HCT116 (cell line): Measurements from ENCODE around the gene CABYR. TPM values are rescaled to one million over a fixed set of nuclear protein-coding genes. Genes with fewer than 3 reads are reported as not detected.

Experiments
- ATAC-seq: fragments of 200-7000 bp; cut with Tn5 transposase; 2 replicates; pipeline ENCODE4 v1.9.1; 2020; ENCODE audit warnings: mild to moderate bottlenecking, moderate library complexity
- BruUV-seq: library from RNA; stranded (reverse); fragments of 400-500 nt; replicated peaks from 2 replicates; lab custom pipeline; 2021; lab: Mats Ljungman, UMichigan
- CTCF ChIA-PET: fragments of 300-600 bp; sonication (Branson Sonifier 250); formaldehyde crosslinking; loops from one replicate; lab custom pipeline; 2021; ENCODE audit warnings: antibody characterized with exemption; lab: Charles Lee
- POLR2A ChIA-PET: fragments of 300-600, 350-600 bp; sonication (Branson Sonifier 250); formaldehyde crosslinking; loops from one replicate; lab custom pipeline; 2021; ENCODE audit warnings: antibody characterized with exemption; lab: Charles Lee
- RAD21 ChIA-PET, 2 experiments: fragments of 300-600 bp; sonication (Branson Sonifier 250); formaldehyde crosslinking; loops; one replicate each; lab custom pipeline; 2023; ENCODE audit warnings: low total read pairs in 2 of 2; ENCODE audit not compliant: uncharacterized antibody in 2 of 2, unreplicated experiment in 2 of 2, low non-redundant PET in 1 of 2; lab: Charles Lee
- DNase-seq: peaks from one replicate; pipeline ENCODE4 v3.0.0-alpha.2; 2010; ENCODE audit warnings: low read depth, low spot score
- H2AFZ ChIP-seq: fragments of 200-600 bp; shearing (Covaris generic), sonication (generic); 2 replicates; pipeline ENCODE4 v1.6.1; 2017; ENCODE audit warnings: low read depth, mixed run types, mixed read lengths, antibody characterized with exemption, low read length; ENCODE audit not compliant: poor library complexity, severe bottlenecking
- H3K27ac ChIP-seq: 2 replicates; pipeline ENCODE4 v1.5.1; 2012; ENCODE audit warnings: low read depth, low read length
- H3K27me3 ChIP-seq: fragments of 200-600 bp; sonication (generic); 2 replicates; pipeline ENCODE4 v1.6.1; 2016; ENCODE audit warnings: mixed run types, low read length, mixed read lengths; ENCODE audit not compliant: insufficient read depth
- H3K36me3 ChIP-seq, 2 experiments: fragments of 200-500 bp in 1 of 2; fragments of 200-600 bp in 1 of 2; sonication (Bioruptor generic) in 1 of 2; sonication (generic) in 1 of 2; 2 replicates each; pipeline versions ENCODE4 v1.5.1 to v1.6.1; 2014 to 2016; ENCODE audit warnings: low read length in 2 of 2, inconsistent platforms in 1 of 2, mixed read lengths in 1 of 2, mixed run types in 1 of 2; ENCODE audit not compliant: insufficient read depth in 2 of 2, control insufficient read depth in 1 of 2
- H3K4me1 ChIP-seq, 2 experiments: fragments of 200-600 bp in 1 of 2; sonication (generic) in 1 of 2; 2 replicates each; pipeline versions ENCODE4 v1.5.1 to v1.6.1; 2012 to 2017; ENCODE audit warnings: low read length in 2 of 2, inconsistent platforms in 1 of 2, mild to moderate bottlenecking in 1 of 2, mixed read lengths in 1 of 2, mixed run types in 1 of 2, moderate library complexity in 1 of 2; ENCODE audit not compliant: insufficient read depth in 2 of 2, control insufficient read depth in 1 of 2
- H3K4me2 ChIP-seq: fragments of 200-600 bp; sonication (generic); 2 replicates; pipeline ENCODE4 v1.6.1; 2017; ENCODE audit warnings: mixed run types, low read length, mixed read lengths
- H3K4me3 ChIP-seq, 2 experiments: fragments of 200-600 bp in 1 of 2; sonication (generic) in 1 of 2; replicated peaks in 1 of 2; 2 replicates each; pipeline ENCODE4 v1.5.1; 2011 to 2016; ENCODE audit warnings: low read length in 2 of 2, control low read depth in 1 of 2, low read depth in 1 of 2, mild to moderate bottlenecking in 1 of 2, mixed read lengths in 1 of 2, mixed run types in 1 of 2
- H3K79me2 ChIP-seq: fragments of 200-600 bp; sonication (generic); 2 replicates; pipeline ENCODE4 v1.6.1; 2017; ENCODE audit warnings: mild to moderate bottlenecking, mixed run types, low read length, moderate library complexity, mixed read lengths; ENCODE audit not compliant: insufficient read depth
- H3K9ac ChIP-seq: fragments of 200-600 bp; sonication (generic); 2 replicates; pipeline ENCODE4 v1.6.1; 2016; ENCODE audit warnings: low read length, mixed read lengths
- H3K9me2 ChIP-seq: fragments of 200-600 bp; sonication (generic), shearing (Covaris generic); 2 replicates; pipeline ENCODE4 v1.6.1; 2017; ENCODE audit warnings: mixed run types, mild to moderate bottlenecking, moderate library complexity; ENCODE audit not compliant: insufficient read depth
- H3K9me3 ChIP-seq, 2 experiments: fragments of 200-500 bp in 1 of 2; fragments of 200-600 bp in 1 of 2; sonication (Bioruptor generic) in 1 of 2; sonication (generic) in 1 of 2; 2 replicates each; pipeline ENCODE4 v1.6.1; 2014 to 2017; ENCODE audit warnings: low read length in 2 of 2, mixed read lengths in 2 of 2, inconsistent platforms in 1 of 2, low read depth in 1 of 2, mild to moderate bottlenecking in 1 of 2, mixed run types in 1 of 2, moderate library complexity in 1 of 2; ENCODE audit not compliant: control insufficient read depth in 1 of 2, insufficient read depth in 1 of 2
- H4K20me1 ChIP-seq: fragments of 200-600 bp; sonication (generic), shearing (Covaris generic); 2 replicates; pipeline ENCODE4 v1.6.1; 2017; ENCODE audit warnings: mixed run types, mild to moderate bottlenecking, moderate library complexity; ENCODE audit not compliant: insufficient read depth
- ATF3 ChIP-seq: IDR thresholded peaks from 2 replicates; pipeline ENCODE4 v1.6.1; 2012
- CTCF ChIP-seq, 3 experiments: fragments of 200-600 bp in 1 of 3; sonication (generic) in 1 of 3; IDR thresholded peaks in 2 of 3; conservative IDR thresholded peaks in 1 of 3; 2 replicates each; pipeline ENCODE4 v1.5.1; 2012 to 2017; ENCODE audit warnings: low read depth in 2 of 3, low read length in 2 of 3, antibody characterized with exemption in 1 of 3, borderline replicate concordance in 1 of 3, control low read depth in 1 of 3, mild to moderate bottlenecking in 1 of 3, mixed read lengths in 1 of 3, mixed run types in 1 of 3, moderate library complexity in 1 of 3; ENCODE audit not compliant: insufficient read depth in 1 of 3
- EGR1 ChIP-seq: IDR thresholded peaks from 2 replicates; pipeline ENCODE4 v1.6.1; 2012; ENCODE audit warnings: low read depth
- ELF1 ChIP-seq: IDR thresholded peaks from 2 replicates; pipeline ENCODE4 v1.6.1; 2012; ENCODE audit warnings: low read depth, borderline replicate concordance
- EZH2 ChIP-seq: fragments of 200-600 bp; sonication (generic); IDR thresholded peaks from 2 replicates; pipeline ENCODE4 v1.6.1; 2017; ENCODE audit warnings: antibody characterized with exemption, mixed run types
- EZH2phosphoT487 ChIP-seq: fragments of 200-600 bp; IDR thresholded peaks from 2 replicates; pipeline ENCODE4 v1.6.1; 2018; ENCODE audit warnings: antibody characterized with exemption, borderline replicate concordance
- JUND ChIP-seq: IDR thresholded peaks from 2 replicates; pipeline ENCODE4 v1.6.1; 2012
- POLR2A ChIP-seq: IDR thresholded peaks from 2 replicates; pipeline ENCODE4 v1.7.0; 2011; ENCODE audit warnings: borderline replicate concordance; ENCODE audit not compliant: insufficient read depth, insufficient read length; ENCODE audit errors: extremely low read depth
- SP1 ChIP-seq: IDR thresholded peaks from 2 replicates; pipeline ENCODE4 v1.6.1; 2012; ENCODE audit warnings: low read depth
- ZNF274 ChIP-seq: fragments of 200-500 bp; sonication (Bioruptor generic); IDR thresholded peaks from 2 replicates; pipeline ENCODE4 v1.6.1; 2014; ENCODE audit warnings: mild to moderate bottlenecking, low read depth, low read length, inconsistent platforms
- intact Hi-C: fragments of 100-400 bp; cut with micrococcal nuclease; formaldehyde crosslinking; loops from 2 replicates; pipeline ENCODE4 v1.10.0; 2022
- total RNA-seq: library from RNA; stranded (reverse); gene quantifications from one replicate; pipeline ENCODE4 v1.2.1, GENCODE V29; 2021; ENCODE audit not compliant: unreplicated experiment
- TF ChIP-seq, protein P1 (sequence below): IDR thresholded peaks from 2 replicates; pipeline ENCODE4 v1.6.1; 2012
- TF ChIP-seq, protein P2 (sequence below): IDR thresholded peaks from 2 replicates; pipeline ENCODE4 v1.6.1; 2011; ENCODE audit warnings: mild to moderate bottlenecking, low read length, moderate library complexity; ENCODE audit not compliant: insufficient replicate concordance; ENCODE audit errors: extremely low read depth

The CABYR gene
- total RNA-seq, 1 experiment from 2014 or later, result not detected

DNA sequence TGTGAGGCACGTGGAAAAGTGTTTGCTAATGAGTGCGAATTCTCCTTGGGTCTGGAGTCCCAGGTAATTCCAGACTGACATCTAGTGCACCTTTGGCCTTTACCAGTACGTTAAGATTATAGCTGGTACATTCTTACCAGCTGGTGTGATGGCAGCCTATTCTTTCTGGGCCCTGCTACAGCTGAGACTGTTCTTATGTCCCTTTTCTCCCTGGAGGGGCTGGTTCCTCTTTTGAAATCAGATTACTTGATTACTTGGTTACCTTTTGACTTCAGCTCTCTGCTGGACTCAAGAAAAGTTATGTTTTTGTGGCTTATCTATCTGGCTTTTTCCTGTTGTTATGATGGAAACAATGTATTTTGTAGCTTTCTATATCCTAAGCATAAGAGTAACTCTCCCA is 14.5 kb downstream of the CABYR start:
- DNase-seq, result no peak
- Histone ChIP-seq H3K9ac (no peak overlapping the region), H3K79me2 (no peaks in the 10 kb centered on the region), H3K9me2 (no peaks in the 10 kb centered on the region), H3K36me3 (no peaks in the 10 kb centered on the region), H3K9me3 (no peaks in the 10 kb centered on the region), H3K27me3 (no peaks in the 10 kb centered on the region), H3K4me2 (no peak overlapping the region), H3K27ac (no peak overlapping the region), H3K4me3 (no peak overlapping the region), H2AFZ (no peak overlapping the region), H3K4me1 (no peaks in the 10 kb centered on the region), H4K20me1 (no peaks in the 10 kb centered on the region)
- ChIA-PET CTCF (no interaction called here), POLR2A (interaction anchor here (0.7 kb wide), 1 partner anchor 1934 kb away, joined by 3 read pairs; no protein-coding TSS in a partner anchor), RAD21 (no interaction called here)
- no peak for ATAC-seq
- intact Hi-C loops, result no loop called here
- TF ChIP-seq EGR1, result no peak
- no peak for TF ChIP-seq ATF3
- TF ChIP-seq EZH2phosphoT487, result no peak
- BruUV-seq, result no TSS peak

GRCh38 chr18:24157855-24158254 is 19.0 kb downstream of the CABYR start:
- peaks cover 0 to 2% of the 10 kb centered on the region in 2 experiments; a peak in 2 of 4 replicates for H3K36me3 ChIP-seq
- no peak for DNase-seq
- BruUV-seq, result no TSS peak
- H3K9ac ChIP-seq, result no peak overlapping the region
- intact Hi-C loops, result no loop called here
- H3K4me1 ChIP-seq, result peaks cover 7% of the 10 kb centered on the region in 2 experiments; a peak in 3 of 4 replicates
- H3K9me3 ChIP-seq, result no peaks in the 10 kb centered on the region
- no peak overlapping the region for H3K4me2 ChIP-seq
- H3K4me3 ChIP-seq, result no peak overlapping the region
- H3K79me2 ChIP-seq, result no peaks in the 10 kb centered on the region
- POLR2A ChIA-PET, result no interaction called here
- no peaks in the 10 kb centered on the region for H3K27me3 ChIP-seq
- RAD21 ChIA-PET, result no interaction called here
- no peak overlapping the region for H3K27ac ChIP-seq
- H4K20me1 ChIP-seq, result no peaks in the 10 kb centered on the region
- no peaks in the 10 kb centered on the region for H3K9me2 ChIP-seq
- CTCF ChIA-PET, result no interaction called here
- no peak overlapping the region for H2AFZ ChIP-seq
- no peak for ATAC-seq
- TF ChIP-seq ZNF274, result no peak
- no peak for TF ChIP-seq SP1
- no peak for TF ChIP-seq EZH2
- no peak for TF ChIP-seq ELF1
- no peak for TF ChIP-seq POLR2A
- no peak for TF ChIP-seq EGR1
- no peak for TF ChIP-seq EZH2phosphoT487
- TF ChIP-seq CTCF (IDR thresholded peaks at IDR 0.05 in 2 of 3, conservative IDR thresholded peaks at IDR 0.05 in 1 of 3; ENCODE audit: borderline replicate concordance in 1 of 3, insufficient read depth in 1 of 3, low read depth in 2 of 3, low read length in 2 of 3), result no peak
- TF ChIP-seq, protein P1, sequence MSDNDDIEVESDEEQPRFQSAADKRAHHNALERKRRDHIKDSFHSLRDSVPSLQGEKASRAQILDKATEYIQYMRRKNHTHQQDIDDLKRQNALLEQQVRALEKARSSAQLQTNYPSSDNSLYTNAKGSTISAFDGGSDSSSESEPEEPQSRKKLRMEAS, result no peak
- TF ChIP-seq ATF3, result no peak
- no peak for TF ChIP-seq JUND
- TF ChIP-seq, protein P2, sequence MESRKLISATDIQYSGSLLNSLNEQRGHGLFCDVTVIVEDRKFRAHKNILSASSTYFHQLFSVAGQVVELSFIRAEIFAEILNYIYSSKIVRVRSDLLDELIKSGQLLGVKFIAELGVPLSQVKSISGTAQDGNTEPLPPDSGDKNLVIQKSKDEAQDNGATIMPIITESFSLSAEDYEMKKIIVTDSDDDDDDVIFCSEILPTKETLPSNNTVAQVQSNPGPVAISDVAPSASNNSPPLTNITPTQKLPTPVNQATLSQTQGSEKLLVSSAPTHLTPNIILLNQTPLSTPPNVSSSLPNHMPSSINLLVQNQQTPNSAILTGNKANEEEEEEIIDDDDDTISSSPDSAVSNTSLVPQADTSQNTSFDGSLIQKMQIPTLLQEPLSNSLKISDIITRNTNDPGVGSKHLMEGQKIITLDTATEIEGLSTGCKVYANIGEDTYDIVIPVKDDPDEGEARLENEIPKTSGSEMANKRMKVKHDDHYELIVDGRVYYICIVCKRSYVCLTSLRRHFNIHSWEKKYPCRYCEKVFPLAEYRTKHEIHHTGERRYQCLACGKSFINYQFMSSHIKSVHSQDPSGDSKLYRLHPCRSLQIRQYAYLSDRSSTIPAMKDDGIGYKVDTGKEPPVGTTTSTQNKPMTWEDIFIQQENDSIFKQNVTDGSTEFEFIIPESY, result no peak
